HG02571 (cell line): Measurements from ENCODE around the gene RBM12.

ENCODE experiments used
- ATAC-seq: cut with Tn5 transposase; IDR thresholded peaks from one replicate; pipeline ENCODE4 v1.9.1; 2021; ENCODE audit warnings: mild to moderate bottlenecking, moderate library complexity; ENCODE audit not compliant: unreplicated experiment

Gene RBM12

GRCh38 chr20:35654415-35654814 is 10.3 kb downstream of the RBM12 start:
- no peak for ATAC-seq

- ATAC-seq: no peak
These were observed 10.8 kb downstream of the RBM12 start for GRCh38 chr20:35653893-35654292.

- ATAC-seq: no peak
These were observed 11.3 kb downstream of the RBM12 start for GRCh38 chr20:35653430-35653734.

GRCh38 chr20:35652641-35653429 is 11.9 kb downstream of the RBM12 start:
- ATAC-seq: no peak

- no peak for ATAC-seq
These were observed 12.7 kb downstream of the RBM12 start for GRCh38 chr20:35651958-35652357.

- no peak for ATAC-seq
These were observed 14.1 kb downstream of the RBM12 start for GRCh38 chr20:35650632-35651031.

- no peak for ATAC-seq
These were observed 15.9 kb downstream of the RBM12 start for GRCh38 chr20:35648836-35649235.

GRCh38 chr20:35644806-35645205 is 19.9 kb downstream of the RBM12 start:
- no peak for ATAC-seq

GRCh38 chr20:35643045-35643444 is 21.7 kb downstream of the RBM12 start:
- ATAC-seq: no peak

GRCh38 chr20:35641743-35642142 is 23.0 kb downstream of the RBM12 start:
- ATAC-seq: no peak

GRCh38 chr20:35640724-35641123 is 24.0 kb downstream of the RBM12 start:
- ATAC-seq: no peak

GRCh38 chr20:35638751-35639150 is 25.9 kb downstream of the RBM12 start:
- ATAC-seq: no peak

GRCh38 chr20:35637276-35637675 is 27.4 kb downstream of the RBM12 start:
- no peak for ATAC-seq

GRCh38 chr20:35636095-35636494 is 28.6 kb downstream of the RBM12 start:
- ATAC-seq: no peak

- ATAC-seq: no peak
These were observed 29.0 kb downstream of the RBM12 start for GRCh38 chr20:35635652-35636051.

GRCh38 chr20:35632539-35633115 is 32.1 kb downstream of the RBM12 start:
- no peak for ATAC-seq

- no peak for ATAC-seq
These were observed 34.1 kb downstream of the RBM12 start for GRCh38 chr20:35630636-35631035.

GRCh38 chr20:35629427-35630145 is 35.1 kb downstream of the RBM12 start:
- ATAC-seq: no peak

- no peak for ATAC-seq
These were observed 37.6 kb downstream of the RBM12 start for GRCh38 chr20:35627121-35627520.

- ATAC-seq: no peak
These were observed 38.2 kb downstream of the RBM12 start for GRCh38 chr20:35626386-35627001.

GRCh38 chr20:35625584-35626385 is 38.9 kb downstream of the RBM12 start:
- no peak for ATAC-seq
